ENCODE data around the gene SHKBP1. TPM values are rescaled to one million over a fixed set of nuclear protein-coding genes. Genes with fewer than 3 reads are reported as not detected.

SHKBP1 gene
- total and polyA plus RNA-seq, 2 of the 8 experiments (the other 6 are each of a cell fraction or from before 2014, with no cell fraction given), result 74.6 to 98.8 TPM

DNA sequence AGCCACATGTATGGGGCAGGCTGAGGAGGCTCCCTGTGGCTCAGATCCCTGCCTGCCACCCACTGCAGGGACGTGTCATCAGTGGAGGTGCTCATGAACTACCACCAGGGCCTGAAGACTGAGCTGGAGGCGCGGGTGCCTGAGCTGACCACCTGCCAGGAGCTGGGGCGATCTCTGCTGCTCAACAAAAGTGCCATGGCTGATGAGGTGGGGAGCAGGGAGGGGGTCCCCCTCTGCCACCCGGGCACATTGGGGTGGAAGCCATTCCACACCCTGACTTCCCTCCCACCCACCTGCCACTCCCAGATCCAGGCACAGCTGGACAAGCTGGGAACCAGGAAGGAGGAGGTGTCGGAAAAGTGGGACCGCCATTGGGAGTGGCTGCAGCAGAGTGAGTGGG, 11.3 kb upstream of the SHKBP1 start:
- no peak overlapping the region for H3K4me3 ChIP-seq (ENCODE audit: extremely low read depth in 1 of 4, insufficient read depth in 2 of 4, low read depth in 3 of 4, low read length in 4 of 4)
- POLR2A ChIA-PET (ENCODE audit: partially characterized antibody), result interaction anchor here (0.6 to 2.1 kb wide), 2 partner anchors 13 to 24 kb away, joined by 3 to 4 read pairs; no protein-coding TSS in a partner anchor
- H2BK120ac ChIP-seq (replicated peaks; ENCODE audit: low read depth, low read length), result no peak overlapping the region
- CTCF ChIA-PET (ENCODE audit: partially characterized antibody), result interaction anchor here (1.3 to 1.8 kb wide), 4 partner anchors 9 to 70 kb away, joined by 3 to 5 read pairs (median 4); no protein-coding TSS in a partner anchor
- H3K79me2 ChIP-seq (ENCODE audit: control insufficient read depth in 1 of 2, insufficient read depth in 2 of 2, low read length in 2 of 2), result no peaks in the 10 kb centered on the region
- H3K9ac ChIP-seq (replicated peaks in 1 of 4; ENCODE audit: extremely low read depth in 1 of 4, low read depth in 3 of 4, low read length in 3 of 4), result no peak overlapping the region
- peaks cover 32 to 53% (median 49%) of the 10 kb centered on the region in 4 experiments for H3K27me3 ChIP-seq (replicated peaks in 1 of 4; ENCODE audit: control insufficient read depth in 3 of 4, extremely low read depth in 1 of 4, insufficient read depth in 3 of 4, low read length in 3 of 4)
- no peak overlapping the region for H3K4ac ChIP-seq (replicated peaks; ENCODE audit: insufficient read length, low read depth, low read length)
- no peak overlapping the region for H2AFZ ChIP-seq (ENCODE audit: low read length)
- no peak overlapping the region for H3K23ac ChIP-seq (ENCODE audit: insufficient read length)
- no peak overlapping the region for H2AK5ac ChIP-seq (ENCODE audit: low read depth, low read length)
- H3K18ac ChIP-seq (ENCODE audit: extremely low read depth, low read length), result no peak overlapping the region
- H3K23me2 ChIP-seq (ENCODE audit: low read depth, low read length), result peaks cover 11% of the 10 kb centered on the region; the same call in 1 of the 2 replicates
- no peak overlapping the region for H2BK12ac ChIP-seq (ENCODE audit: low read depth, low read length)
- peaks cover 0 to 4% (median 0%) of the 10 kb centered on the region in 4 experiments; a peak in 1 of 8 replicates for H3K36me3 ChIP-seq (ENCODE audit: control insufficient read depth in 2 of 4, insufficient read depth in 4 of 4, low read length in 3 of 4)
- H3K4me2 ChIP-seq (ENCODE audit: insufficient read depth in 1 of 2, low read depth in 2 of 2, low read length in 2 of 2), result no peak overlapping the region
- no peak overlapping the region for H3K27ac ChIP-seq (ENCODE audit: low read depth, low read length)
- H3K14ac ChIP-seq (ENCODE audit: insufficient read length), result no peak overlapping the region
- TF ChIP-seq CEBPB (IDR thresholded peaks at IDR 0.05; ENCODE audit: low read depth, low read length) (no peak), GTF2F1 (IDR thresholded peaks at IDR 0.05; ENCODE audit: borderline replicate concordance, low read depth, low read length) (no peak), RBBP5 (IDR thresholded peaks at IDR 0.05; ENCODE audit: borderline replicate concordance, low read depth, low read length) (no peak), RAD21 (IDR thresholded peaks at IDR 0.05 in 1 of 2, conservative IDR thresholded peaks at IDR 0.05 in 1 of 2; ENCODE audit: low read depth in 2 of 2, low read length in 2 of 2) (no peak), MAFK (IDR thresholded peaks at IDR 0.05; ENCODE audit: low read depth, low read length) (no peak), YY1 (IDR thresholded peaks at IDR 0.05; ENCODE audit: low read depth, low read length) (no peak), BACH1 (IDR thresholded peaks at IDR 0.05; ENCODE audit: low read length) (no peak), JUND (IDR thresholded peaks at IDR 0.05; ENCODE audit: low read length) (no peak), CBX8 (IDR thresholded peaks at IDR 0.05; ENCODE audit: borderline replicate concordance, low read depth, low read length) (no peak)
- no peak overlapping the region for H3K56ac ChIP-seq (replicated peaks; ENCODE audit: insufficient read length, low read depth, low read length)
- H2BK15ac ChIP-seq (ENCODE audit: low read length), result no peak overlapping the region; the same call in 1 of the 2 replicates
- no peaks in the 10 kb centered on the region for H3K9me3 ChIP-seq (ENCODE audit: insufficient read depth in 2 of 2, low read depth in 1 of 2, low read length in 1 of 2)
- FAIRE-seq (no peak), DNase-seq (ENCODE audit: low read depth in 1 of 2, low spot score in 2 of 2) (no peak)
- H4K20me1 ChIP-seq (replicated peaks in 1 of 2; ENCODE audit: control insufficient read depth in 1 of 2, insufficient read depth in 2 of 2, low read length in 2 of 2), result peaks cover 0 to 1% of the 10 kb centered on the region in 2 experiments
- H4K91ac ChIP-seq (replicated peaks; ENCODE audit: insufficient read length, low read length), result no peak overlapping the region
- peaks cover 0 to 10% (median 1%) of the 10 kb centered on the region in 4 experiments; a peak in 4 of 7 replicates for H3K4me1 ChIP-seq (replicated peaks in 1 of 4; ENCODE audit: control insufficient read depth in 3 of 4, insufficient read depth in 4 of 4, low read length in 3 of 4)
- H4K8ac ChIP-seq (ENCODE audit: extremely low read depth, insufficient read depth, low read length), result no peak overlapping the region
- no peaks in the 10 kb centered on the region for H3K79me1 ChIP-seq (ENCODE audit: low read depth, low read length)
- 75% methylated on average over 7 of the region's 7 CpGs; no CpG with 5 or more reads in 1 of the 2 experiments for WGBS, 2 experiments (ENCODE audit: extremely low coverage in 1 of 2, insufficient coverage in 1 of 2, insufficient read length in 1 of 2, insufficient replicate concordance in 2 of 2, low coverage in 1 of 2, low lambda C conversion rate in 2 of 2, missing lambda C conversion rate in 1 of 2)
- no peak overlapping the region for H2BK5ac ChIP-seq (ENCODE audit: low read depth, low read length)
- no peak overlapping the region for H2BK20ac ChIP-seq (ENCODE audit: low read length)
- no peak overlapping the region for H4K5ac ChIP-seq (ENCODE audit: insufficient read length, low read depth, low read length)
